ENCODE data around the gene SPAG6.

- TF ChIP-seq CTCF (IDR thresholded peaks at IDR 0.05; ENCODE audit: low read depth, low read length, missing input control), result no peak
- no peak for TF ChIP-seq GABPA (IDR thresholded peaks at IDR 0.05 in 1 of 2, conservative IDR thresholded peaks at IDR 0.05 in 1 of 2)
- no peak for TF ChIP-seq REST (IDR thresholded peaks at IDR 0.05)
- no peak for TF ChIP-seq TAF1 (conservative IDR thresholded peaks at IDR 0.05)
- no peak for TF ChIP-seq YY1 (IDR thresholded peaks at IDR 0.05)
- TF ChIP-seq SP1 (IDR thresholded peaks at IDR 0.05), result no peak
- TF ChIP-seq, protein P1, sequence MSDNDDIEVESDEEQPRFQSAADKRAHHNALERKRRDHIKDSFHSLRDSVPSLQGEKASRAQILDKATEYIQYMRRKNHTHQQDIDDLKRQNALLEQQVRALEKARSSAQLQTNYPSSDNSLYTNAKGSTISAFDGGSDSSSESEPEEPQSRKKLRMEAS (IDR thresholded peaks at IDR 0.05), result no peak
- no peak for TF ChIP-seq RAD21 (IDR thresholded peaks at IDR 0.05)
- TF ChIP-seq RXRA (IDR thresholded peaks at IDR 0.05), result no peak
- TF ChIP-seq EGR1 (IDR thresholded peaks at IDR 0.05; ENCODE audit: low read depth in 2 of 2), result no peak
- TF ChIP-seq, protein P2, sequence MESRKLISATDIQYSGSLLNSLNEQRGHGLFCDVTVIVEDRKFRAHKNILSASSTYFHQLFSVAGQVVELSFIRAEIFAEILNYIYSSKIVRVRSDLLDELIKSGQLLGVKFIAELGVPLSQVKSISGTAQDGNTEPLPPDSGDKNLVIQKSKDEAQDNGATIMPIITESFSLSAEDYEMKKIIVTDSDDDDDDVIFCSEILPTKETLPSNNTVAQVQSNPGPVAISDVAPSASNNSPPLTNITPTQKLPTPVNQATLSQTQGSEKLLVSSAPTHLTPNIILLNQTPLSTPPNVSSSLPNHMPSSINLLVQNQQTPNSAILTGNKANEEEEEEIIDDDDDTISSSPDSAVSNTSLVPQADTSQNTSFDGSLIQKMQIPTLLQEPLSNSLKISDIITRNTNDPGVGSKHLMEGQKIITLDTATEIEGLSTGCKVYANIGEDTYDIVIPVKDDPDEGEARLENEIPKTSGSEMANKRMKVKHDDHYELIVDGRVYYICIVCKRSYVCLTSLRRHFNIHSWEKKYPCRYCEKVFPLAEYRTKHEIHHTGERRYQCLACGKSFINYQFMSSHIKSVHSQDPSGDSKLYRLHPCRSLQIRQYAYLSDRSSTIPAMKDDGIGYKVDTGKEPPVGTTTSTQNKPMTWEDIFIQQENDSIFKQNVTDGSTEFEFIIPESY (IDR thresholded peaks at IDR 0.05), result no peak
- TF ChIP-seq FOXA2 (IDR thresholded peaks at IDR 0.05), result no peak
- no peak for TF ChIP-seq JUND (IDR thresholded peaks at IDR 0.05)
- no peak for TF ChIP-seq HNF4A (conservative IDR thresholded peaks at IDR 0.05)
These were observed 89.2 kb downstream of the SPAG6 start for GRCh38 chr10:22434521-22434920.

Measured in liver (tissue), 3 donors.